DOHH2 (cell line): ENCODE data around the gene CYP26C1.

ENCODE experiments used
- EZH2phosphoT487 ChIP-seq: fragments of 200-600 bp; sonication (generic); IDR thresholded peaks from 2 replicates; pipeline ENCODE4 v1.6.1; 2017; ENCODE audit warnings: borderline replicate concordance, mild to moderate bottlenecking, antibody characterized with exemption, low read length, moderate library complexity, mixed read lengths
- TF ChIP-seq, protein P1 (sequence below): fragments of 200-600 bp; sonication (generic); IDR thresholded peaks from one replicate; pipeline ENCODE4 v1.5.1; 2014; ENCODE audit warnings: antibody characterized with exemption, mild to moderate bottlenecking, low read depth, low read length; ENCODE audit not compliant: poor library complexity, severe bottlenecking

DNA sequence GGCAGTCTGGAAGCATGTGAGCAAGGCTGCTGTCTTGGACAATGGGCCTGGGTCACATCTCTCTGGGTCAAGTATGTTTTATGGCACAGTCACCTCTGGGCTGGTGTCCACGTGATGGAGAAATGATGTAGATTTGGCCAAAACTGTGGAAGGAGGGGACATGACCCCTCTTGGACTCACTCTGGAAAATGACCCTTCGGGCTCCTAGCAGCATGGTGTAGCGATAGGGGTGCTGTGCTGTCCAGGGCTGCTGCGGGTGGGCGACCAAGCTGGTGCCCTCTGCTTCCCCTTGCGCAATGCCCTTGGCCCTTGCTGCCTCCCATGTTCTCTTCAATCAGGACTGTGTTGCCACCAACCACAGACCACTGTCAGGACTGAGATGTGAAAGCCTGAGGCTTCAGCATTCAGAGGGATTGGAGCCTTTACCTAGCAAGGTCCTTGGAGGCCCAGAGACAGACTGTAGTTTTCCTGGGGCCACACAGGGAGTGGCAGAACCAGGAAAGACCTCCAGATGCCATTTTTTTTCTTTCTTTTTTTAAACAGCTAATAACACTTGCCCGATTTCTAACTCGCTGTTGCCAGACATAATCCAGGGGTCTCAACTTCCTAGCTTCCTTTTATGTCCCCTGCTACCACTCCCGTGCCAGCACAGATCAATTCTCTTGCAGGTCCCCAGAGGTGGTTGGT lies 19.2 kb downstream of the CYP26C1 start:
- TF ChIP-seq, protein P1, sequence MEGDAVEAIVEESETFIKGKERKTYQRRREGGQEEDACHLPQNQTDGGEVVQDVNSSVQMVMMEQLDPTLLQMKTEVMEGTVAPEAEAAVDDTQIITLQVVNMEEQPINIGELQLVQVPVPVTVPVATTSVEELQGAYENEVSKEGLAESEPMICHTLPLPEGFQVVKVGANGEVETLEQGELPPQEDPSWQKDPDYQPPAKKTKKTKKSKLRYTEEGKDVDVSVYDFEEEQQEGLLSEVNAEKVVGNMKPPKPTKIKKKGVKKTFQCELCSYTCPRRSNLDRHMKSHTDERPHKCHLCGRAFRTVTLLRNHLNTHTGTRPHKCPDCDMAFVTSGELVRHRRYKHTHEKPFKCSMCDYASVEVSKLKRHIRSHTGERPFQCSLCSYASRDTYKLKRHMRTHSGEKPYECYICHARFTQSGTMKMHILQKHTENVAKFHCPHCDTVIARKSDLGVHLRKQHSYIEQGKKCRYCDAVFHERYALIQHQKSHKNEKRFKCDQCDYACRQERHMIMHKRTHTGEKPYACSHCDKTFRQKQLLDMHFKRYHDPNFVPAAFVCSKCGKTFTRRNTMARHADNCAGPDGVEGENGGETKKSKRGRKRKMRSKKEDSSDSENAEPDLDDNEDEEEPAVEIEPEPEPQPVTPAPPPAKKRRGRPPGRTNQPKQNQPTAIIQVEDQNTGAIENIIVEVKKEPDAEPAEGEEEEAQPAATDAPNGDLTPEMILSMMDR: no peak
- no peak for TF ChIP-seq EZH2phosphoT487
